Body of pancreas (tissue), 4 donors: Measurements from ENCODE around the gene DNASE1L2. TPM values are rescaled to one million over a fixed set of nuclear protein-coding genes. Genes with fewer than 3 reads are reported as not detected.

Experiments
- ATAC-seq: fragments of 150-250 bp; one replicate; pipeline ENCODE4 v1.9.1; 2016
- DNase-seq, 4 donors: peaks; one replicate each; pipeline ENCODE4 v3.0.0-alpha.2; 2019
- H3K27ac ChIP-seq, 4 donors: fragments of 200-600 bp; sonication (generic); 1 replicate in 3 of 4; 2 replicates in 1 of 4; pipeline versions ENCODE4 v1.5.1 to v1.6.1; 2016 to 2019; ENCODE audit warnings: mild to moderate bottlenecking in 1 of 4, mixed read lengths in 1 of 4, moderate library complexity in 1 of 4
- H3K27me3 ChIP-seq, 2 donors: fragments of 200-600 bp; sonication (generic); one replicate each; pipeline ENCODE4 v1.6.0; 2016; ENCODE audit warnings: mild to moderate bottlenecking in 1 of 2
- H3K36me3 ChIP-seq, 2 donors: fragments of 200-600 bp; sonication (generic); replicated peaks in 1 of 2; 2 replicates each; pipeline ENCODE4 v1.5.1; 2016; ENCODE audit warnings: low read depth in 2 of 2; ENCODE audit not compliant: insufficient read depth in 1 of 2
- H3K4me1 ChIP-seq: fragments of 200-600 bp; sonication (generic); one replicate; pipeline ENCODE4 v1.6.0; 2016
- H3K4me3 ChIP-seq, 2 donors: fragments of 200-600 bp; sonication (generic); 1 replicate in 1 of 2; 2 replicates in 1 of 2; pipeline ENCODE4 v1.5.1; 2016 to 2019
- H3K9me3 ChIP-seq, 3 donors: fragments of 200-600 bp; sonication (generic); 1 replicate in 2 of 3; 2 replicates in 1 of 3; pipeline ENCODE4 v1.5.1; 2016
- CTCF ChIP-seq, 7 experiments: fragments of 450-650 bp in 4 of 7; fragments of 200-600 bp in 3 of 7; sonication (generic) in 3 of 7; IDR thresholded peaks; one replicate each; pipeline ENCODE4 v1.5.1; 2016 to 2019; ENCODE audit warnings: antibody characterized with exemption in 7 of 7
- POLR2A ChIP-seq, 3 donors: fragments of 450-650 bp; IDR thresholded peaks; one replicate each; pipeline ENCODE4 v1.6.1; 2016; ENCODE audit warnings: antibody characterized with exemption in 3 of 3, mild to moderate bottlenecking in 2 of 3
- WGBS, 2 donors: methylation state at CpG; one replicate each; pipeline ENCODE4 v1.1.5; 2017; 5-methylcytosine and 5-hydroxymethylcytosine counted together
- intact Hi-C: fragments of 100-400 bp; cut with DNase I; formaldehyde crosslinking; loops from one replicate; pipeline ENCODE4 v1.15.1; 2023
- total RNA-seq, 2 donors: library from RNA; depleted of rRNA; stranded (reverse); fragments of >200 nt; gene quantifications; one replicate each; pipeline ENCODE4 v1.1.0, GENCODE V29; 2016

Gene DNASE1L2
- total RNA-seq, 2 donors from 2014 or later, result 1.3 TPM; not detected in 1

GRCh38 chr16:2243031-2243528, 6.8 kb downstream of the DNASE1L2 start:
- intact Hi-C loops, result no loop called here
- no peak for ATAC-seq
- no peak for DNase-seq
- TF ChIP-seq POLR2A (IDR thresholded peaks at IDR 0.05), result no peak
- 95 to 100% methylated on average over 6 to 19 of the region's 19 CpGs for WGBS, 2 donors
- Histone ChIP-seq H3K27ac (no peak overlapping the region), H3K27me3 (no peaks in the 10 kb centered on the region), H3K9me3 (no peaks in the 10 kb centered on the region), H3K36me3 (peaks cover 10 to 13% of the 10 kb centered on the region in 2 donors), H3K4me3 (no peak overlapping the region), H3K4me1 (no peaks in the 10 kb centered on the region)

GRCh38 chr16:2243781-2244180, 7.5 kb downstream of the DNASE1L2 start:
- H3K27me3 ChIP-seq, result no peaks in the 10 kb centered on the region
- H3K4me1 ChIP-seq, result no peaks in the 10 kb centered on the region
- H3K4me3 ChIP-seq, result no peak overlapping the region
- no peak for TF ChIP-seq POLR2A (IDR thresholded peaks at IDR 0.05)
- TF ChIP-seq CTCF (IDR thresholded peaks at IDR 0.05), result no peak
- intact Hi-C loops, result no loop called here
- ATAC-seq (no peak), DNase-seq (no peak)
- peaks cover 10 to 13% of the 10 kb centered on the region in 2 donors for H3K36me3 ChIP-seq
- 96 to 100% methylated on average over 6 to 11 of the region's 11 CpGs for WGBS, 2 donors
- H3K27ac ChIP-seq, result no peak overlapping the region
- H3K9me3 ChIP-seq, result no peaks in the 10 kb centered on the region

- H3K9me3 ChIP-seq, result no peaks in the 10 kb centered on the region
- no peak overlapping the region for H3K27ac ChIP-seq
- no peak overlapping the region for H3K4me3 ChIP-seq
- H3K27me3 ChIP-seq, result no peaks in the 10 kb centered on the region
- DNase-seq (peak in 1 of 4 donors; percentile 20), ATAC-seq (no peak)
- 73 to 88% methylated on average over 5 to 17 of the region's 17 CpGs for WGBS, 2 donors
- intact Hi-C loops, result no loop called here
- no peaks in the 10 kb centered on the region for H3K4me1 ChIP-seq
- H3K36me3 ChIP-seq, result peaks cover 10 to 13% of the 10 kb centered on the region in 2 donors
- TF ChIP-seq POLR2A (IDR thresholded peaks at IDR 0.05) (no peak), CTCF (IDR thresholded peaks at IDR 0.05) (no peak)
Observed at GRCh38 chr16:2244301-2244700, 8.1 kb downstream of the DNASE1L2 start.

GRCh38 chr16:2244926-2245795, 8.9 kb downstream of the DNASE1L2 start:
- DNase-seq (no peak), ATAC-seq (no peak)
- no peak for TF ChIP-seq POLR2A (IDR thresholded peaks at IDR 0.05)
- TF ChIP-seq CTCF (IDR thresholded peaks at IDR 0.05), result no peak
- no peaks in the 10 kb centered on the region for H3K27me3 ChIP-seq
- peaks cover 10 to 13% of the 10 kb centered on the region in 2 donors for H3K36me3 ChIP-seq
- H3K4me1 ChIP-seq, result peaks cover 3% of the 10 kb centered on the region
- no peak overlapping the region for H3K4me3 ChIP-seq
- 89 to 93% methylated on average over 23 to 30 of the region's 30 CpGs for WGBS, 2 donors
- no peaks in the 10 kb centered on the region for H3K9me3 ChIP-seq
- intact Hi-C loops, result no loop called here
- H3K27ac ChIP-seq, result no peak overlapping the region

- ATAC-seq (no peak), DNase-seq (no peak)
- H3K36me3 ChIP-seq, result peaks cover 10 to 13% of the 10 kb centered on the region in 2 donors
- H3K9me3 ChIP-seq, result no peaks in the 10 kb centered on the region
- no peak overlapping the region for H3K27ac ChIP-seq
- no peaks in the 10 kb centered on the region for H3K27me3 ChIP-seq
- no peak for TF ChIP-seq POLR2A (IDR thresholded peaks at IDR 0.05)
- no peak for TF ChIP-seq CTCF (IDR thresholded peaks at IDR 0.05)
- H3K4me1 ChIP-seq, result peaks cover 9% of the 10 kb centered on the region
- H3K4me3 ChIP-seq, result no peak overlapping the region
- WGBS, 2 donors, result 89 to 100% methylated on average over 3 to 18 of the region's 18 CpGs
- intact Hi-C loops, result no loop called here
Observed at GRCh38 chr16:2246301-2246885, 10.1 kb downstream of the DNASE1L2 start.
